Measurements from ENCODE around the gene CCDC92.

DNA sequence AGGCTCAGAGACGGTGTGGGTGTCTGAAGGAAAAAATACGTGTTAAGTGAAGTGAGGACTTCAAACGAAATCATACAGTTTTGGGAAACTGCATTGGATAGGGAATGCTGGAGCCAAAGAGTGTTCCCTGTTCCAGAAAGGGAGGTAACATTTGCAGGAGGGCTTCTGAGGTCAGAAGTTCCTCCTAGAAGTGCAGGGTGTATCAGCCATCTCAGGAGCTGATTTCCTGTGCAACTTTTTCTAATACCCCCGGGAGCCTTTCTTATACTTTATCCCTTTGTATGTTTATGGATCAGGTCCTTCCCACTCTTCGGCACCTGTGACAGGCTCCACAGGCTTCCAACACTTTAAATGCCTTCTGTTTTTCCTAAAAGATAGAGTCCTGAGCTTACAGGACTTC is 25.3 kb upstream of the CCDC92 start:
- TF ChIP-seq, protein P1, sequence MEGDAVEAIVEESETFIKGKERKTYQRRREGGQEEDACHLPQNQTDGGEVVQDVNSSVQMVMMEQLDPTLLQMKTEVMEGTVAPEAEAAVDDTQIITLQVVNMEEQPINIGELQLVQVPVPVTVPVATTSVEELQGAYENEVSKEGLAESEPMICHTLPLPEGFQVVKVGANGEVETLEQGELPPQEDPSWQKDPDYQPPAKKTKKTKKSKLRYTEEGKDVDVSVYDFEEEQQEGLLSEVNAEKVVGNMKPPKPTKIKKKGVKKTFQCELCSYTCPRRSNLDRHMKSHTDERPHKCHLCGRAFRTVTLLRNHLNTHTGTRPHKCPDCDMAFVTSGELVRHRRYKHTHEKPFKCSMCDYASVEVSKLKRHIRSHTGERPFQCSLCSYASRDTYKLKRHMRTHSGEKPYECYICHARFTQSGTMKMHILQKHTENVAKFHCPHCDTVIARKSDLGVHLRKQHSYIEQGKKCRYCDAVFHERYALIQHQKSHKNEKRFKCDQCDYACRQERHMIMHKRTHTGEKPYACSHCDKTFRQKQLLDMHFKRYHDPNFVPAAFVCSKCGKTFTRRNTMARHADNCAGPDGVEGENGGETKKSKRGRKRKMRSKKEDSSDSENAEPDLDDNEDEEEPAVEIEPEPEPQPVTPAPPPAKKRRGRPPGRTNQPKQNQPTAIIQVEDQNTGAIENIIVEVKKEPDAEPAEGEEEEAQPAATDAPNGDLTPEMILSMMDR (IDR thresholded peaks at IDR 0.05; ENCODE audit: control extremely low read depth in 1 of 3, insufficient read depth in 1 of 3, low read depth in 1 of 3, low read length in 3 of 3) = no peak
- no peak for TF ChIP-seq POLR2A (IDR thresholded peaks at IDR 0.05; ENCODE audit: control extremely low read depth in 1 of 2, low read depth in 2 of 2, low read length in 2 of 2)
- no peak for TF ChIP-seq SIN3A (conservative IDR thresholded peaks at IDR 0.05 in 1 of 2, IDR thresholded peaks at IDR 0.05 in 1 of 2; ENCODE audit: low read depth in 1 of 2, low read length in 2 of 2)
- no peak for TF ChIP-seq EZH2 (IDR thresholded peaks at IDR 0.05; ENCODE audit: low read depth, low read length, severe bottlenecking)
